CD4-positive, alpha-beta T cell treated with Interleukin-17A for 1 hour (primary cell): Measurements from ENCODE around the gene GALNS.

ENCODE experiments used
- DNase-seq: peaks from one replicate; pipeline ENCODE4 v3.0.0-alpha.2; 2020

GALNS gene

DNA sequence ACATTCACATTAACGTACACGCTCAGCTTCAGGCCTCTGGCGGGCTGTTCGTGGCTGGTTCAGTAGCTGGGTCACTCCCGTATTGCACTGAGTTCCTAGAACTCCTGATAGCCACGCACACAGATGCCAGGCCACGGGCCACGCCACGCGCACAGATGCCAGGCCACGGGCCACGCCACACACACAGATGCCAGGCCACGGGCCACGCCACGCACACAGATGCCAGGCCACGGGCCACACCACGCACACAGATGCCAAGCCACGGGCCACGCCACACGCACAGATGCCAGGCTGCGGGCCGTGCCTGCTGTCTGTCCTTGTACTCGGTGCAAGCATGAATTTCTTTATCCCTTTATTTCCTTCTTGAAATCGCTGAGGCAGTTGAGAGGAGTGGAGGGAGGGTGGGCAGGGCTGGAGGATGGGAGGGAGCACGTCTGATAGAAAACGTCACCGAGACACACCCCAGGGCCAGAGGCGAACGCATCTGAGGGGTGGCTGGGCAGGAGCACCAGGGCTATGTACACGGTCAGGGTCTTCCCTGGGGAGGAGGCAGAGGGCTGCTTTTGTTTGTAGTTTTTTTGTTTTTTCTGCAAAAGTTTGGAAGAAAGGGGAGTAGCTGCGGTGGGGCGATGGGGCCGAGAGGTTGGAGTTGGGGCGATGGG lies 18.3 kb upstream of the GALNS start:
- no peak for DNase-seq

DNA sequence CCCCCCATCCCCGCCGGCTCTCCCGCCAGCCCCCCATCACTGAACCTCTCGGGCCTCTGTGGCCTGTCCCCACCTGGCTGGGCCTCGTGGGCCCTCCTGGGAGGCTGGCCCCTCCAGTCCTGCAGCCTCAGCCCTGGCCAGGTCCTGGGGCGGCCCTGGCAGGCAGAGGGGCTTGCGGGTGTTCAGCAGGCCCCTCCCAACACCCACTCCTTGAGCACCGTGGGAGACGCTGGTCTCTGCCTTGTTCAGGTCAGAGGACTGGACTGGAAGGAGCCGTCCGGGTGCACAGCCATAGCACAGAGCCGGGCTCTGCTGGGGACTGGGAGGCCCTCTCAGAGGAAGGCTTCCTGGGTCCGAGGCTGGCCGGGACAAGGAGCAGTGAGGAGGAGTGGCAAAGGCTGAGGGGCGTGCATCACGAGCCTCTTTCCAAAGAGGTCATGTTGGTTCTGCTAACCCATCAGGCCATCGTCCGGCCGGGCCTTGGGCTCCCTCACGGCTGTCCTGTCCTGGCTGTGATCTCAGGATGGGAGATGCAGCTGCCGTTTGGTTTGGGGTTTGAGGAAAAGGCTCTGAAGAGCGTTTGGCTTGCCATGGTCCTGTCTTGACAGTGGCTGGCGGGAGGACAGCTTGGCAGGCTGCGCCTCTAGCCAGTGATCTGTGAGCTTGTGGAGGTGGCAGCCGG lies 16.0 kb upstream of the GALNS start:
- no peak for DNase-seq

DNA sequence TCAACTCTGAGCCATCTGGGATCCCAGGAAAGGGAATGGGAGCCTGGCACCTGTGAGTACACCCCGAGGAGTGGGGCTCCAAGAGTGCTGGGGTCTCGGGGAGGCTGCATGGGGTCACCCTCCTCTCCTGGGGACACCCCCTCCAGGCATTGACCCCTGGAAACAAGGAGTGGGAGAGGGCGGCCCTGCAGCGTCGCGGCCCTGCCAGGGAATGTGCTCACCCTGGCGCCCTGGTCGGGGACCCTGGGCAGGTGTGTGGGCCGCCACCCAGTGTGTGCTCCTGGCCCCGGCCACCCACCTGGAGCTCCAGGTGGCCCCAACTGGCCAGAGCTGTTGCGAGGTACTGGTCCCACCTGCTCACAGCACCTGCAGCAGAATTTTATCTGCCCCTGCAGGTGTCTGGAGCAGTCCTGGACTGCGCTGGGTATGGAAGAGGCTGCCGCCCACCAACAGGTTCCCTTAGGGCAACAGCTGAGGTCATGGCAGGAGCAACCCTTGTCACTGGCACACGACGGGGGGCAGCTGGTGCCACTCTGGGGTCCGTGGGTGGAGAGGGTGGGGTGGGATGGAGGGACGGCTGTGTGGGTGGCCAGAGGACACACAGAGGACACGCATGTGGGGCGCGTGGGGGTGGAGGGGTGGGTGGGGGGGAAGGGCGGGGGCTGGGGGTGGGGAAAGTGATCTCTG lies 15.1 kb upstream of the GALNS start:
- no peak for DNase-seq

DNA sequence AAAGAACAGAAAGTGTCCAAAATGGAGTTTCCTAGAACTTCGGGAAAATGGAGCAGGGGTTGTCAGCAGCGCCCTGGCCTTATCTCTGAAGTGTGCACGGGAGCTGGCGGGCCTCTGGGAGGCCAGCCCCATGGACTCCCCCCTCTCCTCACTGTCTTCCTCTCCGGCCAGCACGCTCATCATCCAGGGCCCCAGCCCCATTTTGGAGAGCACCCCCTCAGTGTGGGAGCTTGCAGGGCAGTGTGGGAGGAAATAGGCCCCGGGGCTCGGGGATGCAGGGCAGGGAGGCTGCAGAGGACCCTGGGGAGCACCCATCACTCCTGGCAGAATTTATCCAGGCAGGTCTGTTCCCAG lies 14.6 kb upstream of the GALNS start:
- no peak for DNase-seq

DNA sequence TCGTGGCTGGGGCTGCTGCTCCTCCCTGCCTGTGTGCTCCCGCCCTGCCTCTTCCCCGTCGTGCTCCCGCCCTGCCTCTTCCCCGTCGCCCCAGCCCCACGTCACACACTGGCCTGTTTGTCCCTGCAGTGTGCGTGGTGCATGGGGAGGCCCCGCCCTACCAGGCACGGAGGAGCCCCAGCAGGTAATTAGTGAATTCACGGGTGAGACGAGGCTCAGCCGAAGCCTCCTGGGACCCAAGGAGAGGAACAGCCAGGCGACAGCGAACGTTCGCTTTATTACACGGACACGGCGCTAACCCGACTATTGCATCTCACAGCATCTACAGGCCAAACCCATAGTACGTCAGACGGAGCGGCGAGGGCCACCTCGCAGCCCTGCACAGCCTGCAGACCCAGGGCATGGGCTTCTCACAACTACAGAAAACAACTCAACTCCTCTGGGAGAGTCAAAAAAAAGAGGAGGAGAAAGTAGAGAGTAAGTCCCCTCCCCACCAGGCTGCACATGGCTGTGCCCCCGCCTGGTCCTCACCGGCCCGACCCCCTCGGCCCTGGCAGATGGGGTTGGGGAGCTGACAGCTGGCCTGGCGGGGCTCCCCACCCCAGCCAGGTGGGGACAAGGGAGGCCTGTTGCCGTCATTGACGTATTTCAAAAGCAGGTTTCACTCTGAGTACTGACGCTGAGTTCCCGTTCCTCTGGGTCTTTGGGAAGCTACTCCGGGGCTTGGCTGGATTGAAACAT lies 14.0 kb upstream of the GALNS start:
- no peak for DNase-seq

- DNase-seq, result no peak
Observed at GRCh38 chr16:88869673-88869980, 12.9 kb upstream of the GALNS start.

DNA sequence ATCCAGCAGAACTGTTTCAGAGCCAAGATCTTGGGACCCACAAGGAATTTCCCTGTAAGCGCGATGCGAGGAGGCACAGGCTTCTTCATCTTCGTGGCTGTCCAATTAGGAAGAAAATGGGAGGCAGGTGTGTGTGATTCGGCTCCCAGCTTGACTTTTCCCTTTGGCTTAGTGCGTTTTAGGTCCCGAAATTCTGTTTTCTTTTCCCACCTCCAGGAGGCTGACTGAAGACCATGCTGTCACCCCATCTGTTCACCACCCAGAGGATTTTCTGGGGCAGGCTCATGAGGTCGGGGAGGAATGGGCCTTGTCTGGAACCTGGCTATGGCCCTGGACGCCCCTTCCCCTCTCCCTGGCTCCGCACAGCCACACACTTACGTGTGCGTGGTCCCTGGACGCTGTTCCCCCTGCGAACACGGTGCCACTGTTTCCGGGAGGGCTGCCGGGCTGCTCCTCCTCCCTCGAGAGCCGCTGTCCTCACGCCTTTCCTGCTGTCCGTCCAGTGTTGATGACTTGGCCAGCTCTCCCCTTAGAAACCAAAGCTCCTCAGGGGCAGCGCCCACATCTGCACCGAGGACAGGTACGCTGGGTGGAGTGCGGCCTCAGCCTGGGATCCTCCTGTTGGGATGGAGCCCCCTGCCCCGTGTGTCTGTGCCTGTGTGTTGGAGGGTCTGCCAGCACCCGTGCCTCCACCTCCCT lies 12.4 kb upstream of the GALNS start:
- DNase-seq, result no peak

DNA sequence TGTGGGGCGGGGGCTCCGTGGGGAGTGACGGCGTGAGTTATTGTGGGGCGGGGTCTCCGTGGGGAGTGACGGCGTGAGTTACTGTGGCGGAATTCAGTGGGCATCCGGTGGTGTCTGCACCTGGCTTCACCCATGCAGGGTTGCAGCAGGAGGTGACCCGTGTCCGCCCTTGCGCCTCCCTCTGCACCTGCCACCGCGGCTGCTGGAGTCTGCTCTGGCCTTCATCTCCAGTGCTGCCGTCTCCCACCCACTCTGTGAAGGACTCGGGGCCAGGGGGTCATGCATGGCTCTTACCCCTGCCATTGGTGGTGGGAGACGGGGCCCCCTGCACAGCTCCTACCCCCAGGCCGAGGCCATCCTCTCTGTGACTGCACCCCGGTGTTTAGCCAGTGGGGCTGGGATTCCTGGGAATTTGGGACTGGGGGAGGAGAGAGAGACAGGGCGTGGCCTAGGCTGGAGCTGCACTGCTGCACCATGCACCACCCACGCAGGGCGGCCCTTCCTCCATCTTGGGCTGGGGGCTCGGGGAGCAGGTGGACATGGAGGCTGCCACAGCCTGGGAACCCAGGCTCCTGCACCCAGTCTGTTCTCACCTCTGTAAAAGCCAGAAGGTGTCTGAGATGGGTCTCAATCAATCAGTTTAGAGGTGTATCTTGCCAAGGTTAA lies 11.0 kb upstream of the GALNS start:
- no peak for DNase-seq

GRCh38 chr16:88866151-88866920 lies 9.6 kb upstream of the GALNS start, which contains the start of gene PABPN1L:
TSS of gene PABPN1L (minus strand) at chr16:88866660. CDS start at chr16:88866606, 54 bp downstream.
- no peak for DNase-seq

DNA sequence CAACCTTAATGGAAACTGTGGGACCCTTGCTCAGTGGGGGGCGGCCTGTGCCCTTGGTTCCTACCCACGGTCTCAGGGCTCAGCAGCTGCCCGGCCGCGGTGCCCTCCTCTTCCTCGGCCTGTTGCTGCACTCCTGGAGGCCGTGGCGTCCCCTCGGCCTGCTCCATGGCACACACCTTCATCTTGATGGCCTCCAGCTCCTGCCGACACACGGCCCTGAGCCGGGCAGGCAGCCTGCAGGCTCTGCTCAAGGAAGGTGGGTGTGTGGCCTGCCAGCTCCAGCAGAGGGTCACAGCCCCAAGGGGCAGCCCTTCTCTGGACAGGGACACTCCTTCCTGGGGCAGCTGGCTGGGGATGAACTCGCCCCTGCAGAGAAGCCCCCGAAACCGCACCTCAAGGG lies 9.0 kb upstream of the GALNS start:
- no peak for DNase-seq

DNA sequence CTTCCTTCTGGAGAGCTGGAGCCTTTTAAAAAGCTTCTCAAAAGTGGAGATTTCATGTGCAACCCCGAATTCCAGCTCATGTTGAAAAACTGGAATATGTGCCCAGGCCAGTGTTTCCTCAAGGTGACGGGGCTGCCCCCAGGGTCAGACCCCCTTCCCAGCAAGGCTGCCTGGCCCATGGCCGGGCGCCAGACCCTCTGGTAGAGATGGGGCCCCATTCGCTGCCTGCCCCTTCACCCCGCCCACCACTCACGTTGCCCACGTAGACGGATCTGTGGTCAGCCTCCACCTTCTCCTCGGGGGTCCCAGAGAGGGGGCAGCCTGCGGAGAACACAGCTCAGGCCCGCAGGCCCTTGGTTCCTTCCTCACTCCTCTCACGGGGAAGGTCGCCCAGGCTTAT lies 8.6 kb upstream of the GALNS start:
- no peak for DNase-seq

DNA sequence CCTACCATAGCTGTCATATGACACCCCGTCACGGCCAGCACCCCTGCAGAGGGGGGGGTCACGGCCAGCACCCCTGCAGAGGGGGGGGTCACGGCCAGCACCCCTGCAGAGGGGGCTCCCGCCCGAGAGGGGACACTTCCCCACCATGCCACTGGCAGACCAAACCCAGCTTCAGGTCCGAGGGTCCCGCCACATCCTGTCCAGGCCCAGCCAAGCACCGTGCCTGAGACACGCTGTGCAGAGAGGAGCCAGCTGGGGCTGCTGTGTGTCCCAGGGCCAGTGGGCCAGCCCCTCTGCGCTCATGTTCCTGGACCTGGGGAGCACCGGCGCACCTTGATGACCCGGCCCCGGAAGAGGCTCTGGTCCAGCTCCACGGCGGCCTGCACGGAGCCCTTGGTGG lies 7.8 kb upstream of the GALNS start:
- no peak for DNase-seq

- no peak for DNase-seq
Observed at GRCh38 chr16:88864099-88864498, 7.4 kb upstream of the GALNS start.

DNA sequence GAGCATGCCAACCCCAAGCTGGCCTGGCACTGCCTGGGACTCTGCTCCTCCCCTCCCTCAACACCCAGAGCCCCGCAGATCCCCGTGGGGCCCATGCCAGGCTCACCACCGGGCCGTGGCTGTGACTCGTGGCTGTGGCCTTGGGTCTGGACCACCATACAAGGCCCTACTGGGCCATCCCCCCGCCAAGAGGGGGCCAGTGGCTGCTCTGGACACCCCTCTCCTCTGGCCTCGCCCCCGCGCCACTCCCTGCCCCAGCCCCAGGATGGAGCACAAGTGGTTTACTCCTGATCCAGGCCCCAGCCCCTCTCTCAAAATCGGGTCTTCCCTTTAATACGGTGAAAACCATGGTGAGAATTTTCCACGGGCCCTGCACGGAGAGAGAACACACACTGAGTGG lies 6.7 kb upstream of the GALNS start:
- DNase-seq, result no peak

DNA sequence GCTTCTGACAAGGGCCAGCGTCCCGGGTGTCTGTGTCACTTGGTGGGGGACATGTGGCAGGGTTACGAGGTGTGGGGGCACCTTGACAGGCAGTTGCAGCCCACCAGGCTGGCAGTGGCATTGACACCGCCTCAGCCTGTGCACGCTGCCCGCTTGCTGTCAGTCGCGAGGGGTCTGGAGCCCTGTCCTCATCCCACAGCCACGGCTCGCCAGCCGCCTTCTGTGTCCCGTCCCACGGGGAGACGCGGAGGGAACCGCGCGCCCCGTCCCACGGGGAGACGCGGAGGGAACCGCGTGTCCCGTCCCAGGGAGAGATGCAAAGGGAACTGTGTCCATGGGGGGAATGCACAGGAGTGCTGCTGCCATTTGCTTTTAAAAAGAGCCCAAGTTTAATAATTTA lies 6.2 kb upstream of the GALNS start:
- no peak for DNase-seq

DNA sequence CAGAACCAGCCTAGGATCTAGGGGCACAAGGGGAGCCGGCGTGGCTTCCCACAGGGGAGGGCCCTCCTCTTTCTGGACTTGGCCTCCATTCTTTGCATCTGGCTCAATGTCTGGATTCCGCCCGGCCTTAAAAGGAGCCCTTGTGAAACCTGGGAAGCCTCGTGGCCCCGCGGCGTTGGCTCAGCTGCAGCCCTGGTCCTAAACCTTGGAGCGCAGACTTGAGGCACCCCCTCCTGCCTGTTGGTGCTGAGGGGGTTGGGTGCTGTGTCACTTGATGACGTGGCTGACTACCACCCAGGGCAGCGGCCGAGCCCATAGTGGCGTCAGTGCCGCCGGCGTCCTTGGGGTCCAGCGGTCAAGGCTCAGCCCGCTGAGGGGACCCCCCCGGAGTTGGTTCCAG lies 4.6 kb upstream of the GALNS start:
- no peak for DNase-seq

- DNase-seq, result no peak
Observed at GRCh38 chr16:88859381-88860091, 2.8 kb upstream of the GALNS start.

DNA sequence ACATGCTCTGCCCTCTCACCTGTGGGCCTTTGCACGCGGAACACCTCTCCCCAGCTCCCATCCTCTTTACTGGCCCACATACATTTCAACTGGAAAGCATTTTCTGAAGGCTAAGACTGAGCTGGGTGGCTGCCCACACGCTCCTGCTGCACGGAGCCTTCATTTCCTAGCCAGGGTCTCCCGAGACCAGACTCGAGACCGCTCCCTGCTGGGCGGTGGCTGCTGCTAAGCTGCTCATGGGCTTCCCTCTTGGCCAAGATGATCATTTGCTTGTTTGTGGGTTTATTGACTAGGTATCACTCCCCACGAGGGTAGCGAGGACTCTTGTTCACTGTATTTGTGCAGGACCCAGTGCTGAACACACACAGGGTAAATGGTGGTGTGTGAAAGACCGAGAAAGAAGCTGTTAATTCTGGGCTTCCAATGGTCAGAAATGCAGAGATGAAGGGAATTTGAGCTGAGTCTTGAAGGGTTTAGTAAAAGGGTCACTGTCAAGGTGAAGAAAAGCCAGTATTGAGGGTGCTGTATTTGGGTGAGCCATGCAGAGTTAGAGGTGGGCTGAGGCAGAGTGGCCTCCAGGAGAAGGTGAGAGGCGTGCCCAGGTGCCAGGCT lies 1.1 kb upstream of the GALNS start:
- DNase-seq, result peak; percentile 78

GRCh38 chr16:88856122-88856827 lies 472 bp downstream of the GALNS start:
- no peak for DNase-seq

- no peak for DNase-seq
Observed at GRCh38 chr16:88855736-88856121, 1.0 kb downstream of the GALNS start.
